H1 (cell line): Measurements from ENCODE around the gene NPIPA7. TPM values are rescaled to one million over a fixed set of nuclear protein-coding genes. Genes with fewer than 3 reads are reported as not detected.
"Not testable (repeated sequence)": the region's sequence is repeated elsewhere in the genome, so short reads cannot be mapped to it uniquely, and the experiment has no call there.

Experiments
- CTCF ChIA-PET: fragments of 300-600 bp; sonication (Branson Sonifier 250); formaldehyde crosslinking; loops from one replicate; lab custom pipeline; 2021; ENCODE audit not compliant: partially characterized antibody; lab: Charles Lee
- POLR2A ChIA-PET: fragments of 300-600 bp; sonication (Branson Sonifier 250); formaldehyde crosslinking; loops from one replicate; lab custom pipeline; 2021; ENCODE audit warnings: inconsistent platforms; ENCODE audit not compliant: partially characterized antibody; lab: Charles Lee
- DNase-seq, 2 experiments: peaks; one replicate each; pipeline versions ENCODE4 v3.0.0 to v3.0.0-alpha.2; 2010 to 2022; ENCODE audit warnings: low spot score in 2 of 2, low read depth in 1 of 2, mixed read lengths in 1 of 2
- FAIRE-seq: peaks from 2 replicates; lab custom pipeline; 2011; peaks lifted over from hg19 to GRCh38; lab: Jason Lieb, UNC
- H2AFZ ChIP-seq: 2 replicates; pipeline ENCODE4 v1.8.1; 2012; ENCODE audit warnings: low read length, inconsistent platforms
- H2AK5ac ChIP-seq: 2 replicates; pipeline ENCODE4 v1.6.1; 2013; ENCODE audit warnings: low read depth, low read length
- H2BK120ac ChIP-seq: replicated peaks from 2 replicates; pipeline ENCODE3; 2013; ENCODE audit warnings: low read depth, low read length, inconsistent platforms
- H2BK12ac ChIP-seq: 2 replicates; pipeline ENCODE4 v1.6.1; 2013; ENCODE audit warnings: low read depth, low read length
- H2BK15ac ChIP-seq: 2 replicates; pipeline ENCODE4 v1.6.1; 2013; ENCODE audit warnings: low read length
- H2BK20ac ChIP-seq: 2 replicates; pipeline ENCODE4 v1.6.1; 2013; ENCODE audit warnings: low read length
- H2BK5ac ChIP-seq: 2 replicates; pipeline ENCODE4 v1.6.1; 2013; ENCODE audit warnings: low read depth, low read length
- H3K14ac ChIP-seq: 2 replicates; pipeline ENCODE4 v1.6.1; 2013; ENCODE audit warnings: inconsistent platforms; ENCODE audit not compliant: insufficient read length
- H3K18ac ChIP-seq: 2 replicates; pipeline ENCODE4 v1.6.1; 2013; ENCODE audit warnings: low read length; ENCODE audit errors: extremely low read depth
- H3K23ac ChIP-seq: 2 replicates; pipeline ENCODE4 v1.6.1; 2013; ENCODE audit warnings: inconsistent platforms; ENCODE audit not compliant: insufficient read length
- H3K23me2 ChIP-seq: 2 replicates; pipeline ENCODE4 v1.6.1; 2013; ENCODE audit warnings: low read depth, low read length
- H3K27ac ChIP-seq: 2 replicates; pipeline ENCODE4 v1.6.1; 2011; ENCODE audit warnings: low read depth, low read length, inconsistent platforms
- H3K27me3 ChIP-seq, 4 experiments: replicated peaks in 1 of 4; 1 replicate in 1 of 4; 2 replicates in 3 of 4; pipeline versions ENCODE4 v1.6.1 to v1.8.1; 2011 to 2013; ENCODE audit warnings: low read length in 3 of 4, mild to moderate bottlenecking in 3 of 4, inconsistent platforms in 2 of 4, mixed read lengths in 2 of 4, moderate library complexity in 1 of 4; ENCODE audit not compliant: control insufficient read depth in 3 of 4, insufficient read depth in 3 of 4; ENCODE audit errors: extremely low read depth in 1 of 4
- H3K36me3 ChIP-seq, 4 experiments: 2 replicates each; pipeline versions ENCODE4 v1.6.1 to v1.8.1; 2011 to 2013; ENCODE audit warnings: mild to moderate bottlenecking in 4 of 4, low read length in 3 of 4, moderate library complexity in 2 of 4, control low read depth in 1 of 4, inconsistent platforms in 1 of 4; ENCODE audit not compliant: insufficient read depth in 4 of 4, control insufficient read depth in 2 of 4
- H3K4ac ChIP-seq: replicated peaks from 2 replicates; pipeline ENCODE3; 2013; ENCODE audit warnings: low read length, low read depth, mixed read lengths, inconsistent platforms; ENCODE audit not compliant: insufficient read length
- H3K4me1 ChIP-seq, 4 experiments: replicated peaks in 1 of 4; 1 replicate in 1 of 4; 2 replicates in 3 of 4; pipeline versions ENCODE4 v1.6.1 to v1.8.1; 2011 to 2013; ENCODE audit warnings: low read length in 3 of 4, inconsistent platforms in 2 of 4, mixed read lengths in 1 of 4; ENCODE audit not compliant: insufficient read depth in 4 of 4, control insufficient read depth in 3 of 4
- H3K4me2 ChIP-seq, 2 experiments: 2 replicates each; pipeline versions ENCODE4 v1.6.1 to v1.8.1; 2011 to 2013; ENCODE audit warnings: low read depth in 2 of 2, low read length in 2 of 2, control low read depth in 1 of 2, inconsistent platforms in 1 of 2, mild to moderate bottlenecking in 1 of 2; ENCODE audit not compliant: insufficient read depth in 1 of 2
- H3K4me3 ChIP-seq, 4 experiments: fragments of 200-600, 300-600 bp in 1 of 4; sonication (generic), shearing (Covaris generic), sonication (Bioruptor Twin) in 1 of 4; 2 replicates each; pipeline versions ENCODE4 v1.5.1 to v1.8.1; 2011 to 2016; ENCODE audit warnings: low read length in 4 of 4, low read depth in 3 of 4, control low read depth in 2 of 4, inconsistent platforms in 2 of 4, mild to moderate bottlenecking in 2 of 4, mixed read lengths in 1 of 4, moderate library complexity in 1 of 4; ENCODE audit not compliant: insufficient read depth in 2 of 4; ENCODE audit errors: extremely low read depth in 1 of 4
- H3K56ac ChIP-seq: replicated peaks from 2 replicates; pipeline ENCODE3; 2013; ENCODE audit warnings: low read depth, mild to moderate bottlenecking, mixed read lengths, low read length, inconsistent platforms; ENCODE audit not compliant: insufficient read length
- H3K79me1 ChIP-seq: 2 replicates; pipeline ENCODE4 v1.6.1; 2013; ENCODE audit warnings: low read depth, low read length, control low read depth
- H3K79me2 ChIP-seq, 2 experiments: 2 replicates each; pipeline versions ENCODE4 v1.6.1 to v1.8.1; 2012 to 2013; ENCODE audit warnings: low read length in 2 of 2, mild to moderate bottlenecking in 2 of 2, inconsistent platforms in 1 of 2; ENCODE audit not compliant: insufficient read depth in 2 of 2, control insufficient read depth in 1 of 2
- H3K9ac ChIP-seq, 4 experiments: replicated peaks in 1 of 4; 1 replicate in 1 of 4; 2 replicates in 3 of 4; pipeline versions ENCODE4 v1.6.1 to v1.8.1; 2011 to 2013; ENCODE audit warnings: low read depth in 3 of 4, low read length in 3 of 4, control low read depth in 2 of 4, mild to moderate bottlenecking in 2 of 4, moderate library complexity in 2 of 4, inconsistent platforms in 1 of 4; ENCODE audit errors: extremely low read depth in 1 of 4
- H3K9me3 ChIP-seq, 2 experiments: 2 replicates each; pipeline versions ENCODE4 v1.6.1 to v1.8.1; 2012 to 2013; ENCODE audit warnings: mild to moderate bottlenecking in 2 of 2, moderate library complexity in 2 of 2, control low read depth in 1 of 2, inconsistent platforms in 1 of 2, low read depth in 1 of 2, low read length in 1 of 2, mixed read lengths in 1 of 2; ENCODE audit not compliant: insufficient read depth in 2 of 2
- H4K20me1 ChIP-seq, 2 experiments: replicated peaks in 1 of 2; 2 replicates each; pipeline versions ENCODE3 to v1.8.1; 2011 to 2013; ENCODE audit warnings: inconsistent platforms in 2 of 2, low read length in 2 of 2, mild to moderate bottlenecking in 1 of 2; ENCODE audit not compliant: insufficient read depth in 2 of 2, control insufficient read depth in 1 of 2
- H4K5ac ChIP-seq: 2 replicates; pipeline ENCODE4 v1.6.1; 2013; ENCODE audit warnings: low read length, low read depth, mixed read lengths, inconsistent platforms; ENCODE audit not compliant: insufficient read length
- H4K8ac ChIP-seq: 2 replicates; pipeline ENCODE4 v1.8.0; 2013; ENCODE audit warnings: mild to moderate bottlenecking, moderate library complexity, low read length, inconsistent platforms; ENCODE audit not compliant: insufficient read depth; ENCODE audit errors: extremely low read depth
- H4K91ac ChIP-seq: replicated peaks from 2 replicates; pipeline ENCODE3; 2013; ENCODE audit warnings: low read length, mixed read lengths, inconsistent platforms; ENCODE audit not compliant: insufficient read length
- WGBS, 2 experiments: shearing (Covaris generic) in 1 of 2; methylation state at CpG; one replicate each; pipeline versions ENCODE4 v1.1.6 to v1.1.7; 2013 to 2015; ENCODE audit warnings: low lambda C conversion rate in 2 of 2, mixed read lengths in 2 of 2, inconsistent platforms in 1 of 2, low coverage in 1 of 2, missing lambda C conversion rate in 1 of 2; ENCODE audit not compliant: insufficient replicate concordance in 2 of 2, insufficient coverage in 1 of 2, insufficient read length in 1 of 2; ENCODE audit errors: extremely low coverage in 1 of 2, missing lambda C conversion rate in 1 of 2; 5-methylcytosine and 5-hydroxymethylcytosine counted together
- polyA plus RNA-seq, 7 experiments: library from polyadenylated mRNA; depleted of rRNA in 3 of 7; stranded (reverse) in 5 of 7; unstranded in 2 of 7; fragments of >200 nt in 5 of 7; fragments of 200-250 nt in 2 of 7; gene quantifications; 1 replicate in 5 of 7; 2 replicates in 1 of 7; 4 replicates in 1 of 7; pipeline versions ENCODE4 v1.2.1 to v1.2.3, GENCODE V29; 2011 to 2013; ENCODE audit warnings: missing spikeins in 2 of 7, mixed read lengths in 2 of 7
- total RNA-seq: library from RNA; stranded (reverse); fragmentation: NEBNext Ultra II Directional; extraction: Animal tissue kit (Norgen Biotek cat#: 25700); gene quantifications from 2 replicates; pipeline ENCODE4 v1.2.1, GENCODE V29; 2021

NPIPA7 gene
- total and polyA plus RNA-seq, 2 of the 8 experiments (the other 6 are each of a cell fraction or from before 2014, with no cell fraction given) = 7.6 to 36.5 TPM

DNA sequence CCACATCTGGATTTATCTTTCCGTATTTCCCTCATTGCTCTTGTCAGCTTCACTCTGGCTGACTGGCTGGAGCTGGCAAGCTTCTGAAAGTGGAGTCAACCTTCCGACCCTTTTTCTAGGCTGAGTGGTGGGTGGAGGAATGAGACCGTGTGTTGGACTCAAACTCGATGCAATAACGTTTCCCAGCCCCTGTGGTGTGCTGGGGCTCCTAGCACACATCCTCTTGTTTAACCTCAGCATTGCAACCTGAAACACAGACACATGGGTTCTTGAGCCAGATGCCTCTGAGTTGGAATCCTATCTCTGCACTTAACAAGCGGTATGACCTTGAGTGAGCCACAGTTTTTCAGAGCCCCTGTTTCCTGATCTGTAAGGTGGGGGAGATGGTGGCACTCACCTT, 29.5 kb downstream of the NPIPA7 start:
- H3K4ac ChIP-seq, H3K14ac ChIP-seq, H3K23me2 ChIP-seq, H2BK120ac ChIP-seq, H3K4me2 ChIP-seq, H2BK20ac ChIP-seq, H2BK12ac ChIP-seq, DNase-seq, H3K23ac ChIP-seq, H4K20me1 ChIP-seq, H3K79me1 ChIP-seq, H3K56ac ChIP-seq, H2AK5ac ChIP-seq, H3K4me1 ChIP-seq, H4K91ac ChIP-seq, H2AFZ ChIP-seq, H2BK5ac ChIP-seq, H3K27me3 ChIP-seq, H3K36me3 ChIP-seq, H3K18ac ChIP-seq, H3K27ac ChIP-seq, H3K9ac ChIP-seq, H4K8ac ChIP-seq, POLR2A ChIA-PET, H4K5ac ChIP-seq, H2BK15ac ChIP-seq, CTCF ChIA-PET, H3K4me3 ChIP-seq, H3K9me3 ChIP-seq, H3K79me2 ChIP-seq, FAIRE-seq: not testable (repeated sequence)
- WGBS, 2 experiments = 83% methylated on average over 1 of the region's 6 CpGs; no CpG with 5 or more reads in 1 of the 2 experiments

DNA sequence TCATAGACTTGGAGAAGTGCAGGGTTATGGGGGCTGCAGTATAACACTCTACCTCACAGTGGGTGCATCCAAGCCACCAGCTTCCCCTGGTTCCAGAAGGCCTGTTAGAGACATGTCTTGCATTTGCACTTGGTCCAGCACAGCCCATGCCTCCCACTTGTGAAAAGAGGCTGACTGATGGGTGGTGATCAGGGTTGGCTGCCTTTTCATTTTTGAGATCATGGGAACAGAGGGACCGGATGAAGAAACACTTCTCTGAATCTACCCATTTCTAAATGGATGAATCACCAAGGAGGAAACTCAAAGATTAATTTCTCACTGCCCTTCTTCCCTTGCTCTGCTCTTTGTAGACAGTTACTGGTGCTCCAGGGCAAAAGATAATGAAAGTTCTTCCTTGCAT, 34.8 kb downstream of the NPIPA7 start:
- WGBS, 2 experiments = no CpG with 5 or more reads among the region's 1 CpG
- CTCF ChIA-PET, H2BK15ac ChIP-seq: not testable (repeated sequence)

More for the DNA sequence above, 34.8 kb downstream of the NPIPA7 start:
- H4K5ac ChIP-seq, H3K23me2 ChIP-seq, H3K79me1 ChIP-seq, H2AK5ac ChIP-seq, H2BK5ac ChIP-seq, H4K91ac ChIP-seq, H3K4me1 ChIP-seq, H2BK12ac ChIP-seq, H2AFZ ChIP-seq, H3K4ac ChIP-seq, H4K20me1 ChIP-seq, H3K4me3 ChIP-seq, H2BK20ac ChIP-seq, H4K8ac ChIP-seq, H3K36me3 ChIP-seq, H3K27ac ChIP-seq, H3K18ac ChIP-seq, H3K9me3 ChIP-seq, H3K23ac ChIP-seq, DNase-seq, H3K9ac ChIP-seq, H3K79me2 ChIP-seq, H3K56ac ChIP-seq, H3K27me3 ChIP-seq, H3K4me2 ChIP-seq, POLR2A ChIA-PET, H2BK120ac ChIP-seq, FAIRE-seq, H3K14ac ChIP-seq: not testable (repeated sequence)
